Skin epidermis (tissue), 12 donors: ENCODE measurements around the gene CKM.

ENCODE experiments used
- H3K27ac ChIP-seq, 21 experiments: fragments of 200-600 bp; sonication (generic) in 11 of 21; one replicate each; pipeline ENCODE4 v1.5.0; 2020; ENCODE audit warnings: mild to moderate bottlenecking in 3 of 21, inconsistent platforms in 2 of 21, moderate library complexity in 2 of 21
- H3K4me3 ChIP-seq, 7 experiments: fragments of 200-600 bp; sonication (generic) in 2 of 7; one replicate each; pipeline ENCODE4 v1.5.0; 2020; ENCODE audit warnings: inconsistent platforms in 2 of 7, mild to moderate bottlenecking in 2 of 7, moderate library complexity in 1 of 7

The CKM gene

DNA sequence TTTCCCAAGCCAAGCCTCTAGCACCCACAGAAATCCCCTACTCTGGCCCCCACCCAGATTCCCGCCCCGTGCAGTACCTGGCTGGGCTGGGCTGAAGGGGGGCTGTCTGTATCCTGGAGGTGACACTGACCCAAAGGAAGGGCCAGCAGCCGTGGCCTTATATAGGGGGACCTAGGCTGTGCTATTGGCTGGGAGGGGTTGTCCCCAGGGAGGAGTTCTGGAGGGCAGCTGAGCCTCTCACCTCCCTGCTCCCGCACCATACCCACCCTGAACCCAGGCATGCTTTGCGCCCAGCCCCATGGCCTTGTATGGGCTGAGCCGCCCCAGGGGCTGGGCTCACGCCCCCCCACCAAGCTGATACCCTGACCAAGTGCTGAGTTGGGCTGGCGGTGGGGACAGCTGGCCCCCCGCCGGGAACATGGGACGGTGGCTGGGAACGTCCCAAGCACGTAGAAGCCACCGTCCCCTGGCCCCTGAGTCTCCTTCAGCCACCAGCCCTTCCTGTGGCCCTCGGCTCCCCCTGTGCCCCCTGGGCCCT is at the start of gene CKM:
TSS of gene CKM (minus strand) at position 132 of the 538 bp plus-strand sequence. CDS start 3,162 bp downstream, outside the sequence.
- Histone ChIP-seq H3K27ac (no peak within 1 kb of the TSS), H3K4me3 (no peak within 1 kb of the TSS)

DNA sequence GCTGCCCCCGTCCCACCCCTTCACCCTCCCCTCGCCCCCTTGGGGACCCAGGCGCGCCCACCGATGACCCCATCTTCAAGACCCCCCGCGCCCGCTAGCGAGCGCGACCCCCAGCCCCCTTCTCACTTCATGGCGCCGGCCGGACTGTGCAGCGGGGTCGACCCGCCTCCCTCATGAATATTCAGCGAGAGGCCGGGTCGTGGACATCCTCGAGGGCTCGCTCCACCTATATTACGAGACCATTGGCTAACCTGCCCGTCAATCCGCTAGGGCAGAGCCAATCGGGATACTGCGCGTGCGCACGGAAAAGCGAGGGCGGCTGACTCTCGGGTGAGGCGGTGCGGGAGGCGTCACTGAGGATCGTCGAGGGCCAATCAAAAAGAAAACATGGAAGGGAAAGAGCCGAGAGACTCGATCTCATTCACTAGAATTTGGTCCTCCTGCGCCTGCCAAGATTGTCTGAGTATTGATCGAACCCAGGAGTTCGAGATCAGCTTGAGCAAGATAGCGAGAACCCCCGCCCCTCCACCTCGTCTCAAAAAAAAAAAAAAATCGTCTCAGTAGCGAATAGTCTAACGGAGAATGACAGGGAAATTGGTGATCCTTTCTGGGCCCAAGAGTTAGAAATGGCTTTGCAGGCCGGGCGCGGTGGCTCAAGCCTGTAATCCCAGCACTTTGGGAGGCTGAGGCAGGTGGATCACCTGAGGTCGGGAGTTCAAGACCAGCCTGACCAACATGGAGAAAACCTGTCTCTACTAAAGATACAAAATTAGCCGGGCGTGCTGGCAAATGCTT is 47.9 kb upstream of the CKM start, which contains the start of gene ERCC2:
TSS of gene ERCC2 (minus strand) at position 164 of the 795 bp plus-strand sequence. CDS start at position 131, 33 bp downstream.
- Histone ChIP-seq H3K27ac (peak within 1 kb of the TSS in 20 of 21 experiments; percentile 14 to 89 (median 76)), H3K4me3 (peak within 1 kb of the TSS; percentile 62 to 93 (median 78))

DNA sequence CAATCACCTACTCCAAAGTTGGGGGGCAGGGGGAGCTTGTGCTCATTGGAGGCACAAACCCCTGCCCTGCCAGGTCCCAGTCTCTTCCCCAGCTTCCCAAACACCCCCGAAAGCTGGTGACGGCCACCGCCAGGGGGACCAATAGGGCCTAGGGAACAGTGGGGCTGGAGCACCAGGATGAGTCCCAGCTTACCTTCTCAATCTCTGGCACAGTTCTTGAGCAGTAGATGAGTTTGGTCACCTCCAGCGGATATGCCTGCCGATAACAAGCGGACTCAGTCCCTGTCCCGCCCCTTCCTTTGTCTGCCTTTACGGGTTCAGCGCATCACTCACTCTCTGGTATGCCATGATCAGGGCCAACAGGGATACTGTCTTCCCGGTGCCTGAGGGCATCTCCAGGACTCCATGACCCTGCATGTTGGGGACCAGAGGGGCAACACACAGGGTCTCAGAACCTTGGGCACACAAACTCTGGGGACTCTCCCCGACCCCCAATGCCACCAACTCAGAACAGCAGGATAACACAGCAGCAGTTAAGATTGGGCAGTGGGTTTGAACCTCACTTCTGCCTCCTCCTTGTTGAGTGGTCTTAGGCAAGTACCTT is 46.2 kb upstream of the CKM start:
- H3K27ac ChIP-seq = no peak overlapping the region
- H3K4me3 ChIP-seq = no peak overlapping the region

DNA sequence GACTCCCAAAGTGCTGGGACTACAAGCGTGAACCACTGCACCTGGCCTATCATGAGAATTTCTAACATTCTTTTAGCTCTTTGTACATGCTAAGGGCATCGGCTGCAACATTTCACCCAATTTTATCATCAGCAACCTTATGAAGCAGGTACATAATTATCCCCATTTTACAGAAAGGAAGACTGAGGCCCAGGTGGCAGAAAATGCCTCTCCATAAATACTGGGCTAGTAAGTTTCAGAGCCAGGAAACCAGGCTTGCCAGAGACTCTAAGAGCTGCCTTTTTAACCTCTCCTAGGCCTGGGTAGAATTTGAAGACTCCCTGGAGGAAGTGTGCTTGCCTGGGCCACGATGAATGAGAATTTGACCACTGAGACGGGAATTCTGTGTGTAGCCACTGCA is 45.5 kb upstream of the CKM start:
- no peak overlapping the region for H3K27ac ChIP-seq
- H3K4me3 ChIP-seq = no peak overlapping the region

DNA sequence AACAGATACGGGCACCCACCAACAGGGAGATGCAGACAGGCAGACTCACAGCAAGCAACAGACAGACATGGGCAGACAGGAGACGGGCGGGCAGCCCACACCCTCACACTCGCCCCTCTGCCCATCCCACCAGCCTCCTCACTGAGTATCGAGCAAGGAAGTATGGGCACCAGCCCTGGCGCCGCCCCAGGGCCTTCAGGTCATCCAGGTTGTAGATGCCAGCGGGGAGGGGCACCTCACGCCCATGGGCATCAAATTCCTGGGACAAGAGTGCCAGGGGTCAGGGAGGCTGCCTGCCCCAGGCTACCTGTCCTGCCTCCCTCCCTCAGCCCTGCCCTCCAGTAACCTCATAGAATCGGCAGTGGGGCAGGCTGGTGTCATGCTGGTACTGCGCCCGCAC is 42.0 kb upstream of the CKM start:
- H3K4me3 ChIP-seq = no peak overlapping the region
- no peak overlapping the region for H3K27ac ChIP-seq

DNA sequence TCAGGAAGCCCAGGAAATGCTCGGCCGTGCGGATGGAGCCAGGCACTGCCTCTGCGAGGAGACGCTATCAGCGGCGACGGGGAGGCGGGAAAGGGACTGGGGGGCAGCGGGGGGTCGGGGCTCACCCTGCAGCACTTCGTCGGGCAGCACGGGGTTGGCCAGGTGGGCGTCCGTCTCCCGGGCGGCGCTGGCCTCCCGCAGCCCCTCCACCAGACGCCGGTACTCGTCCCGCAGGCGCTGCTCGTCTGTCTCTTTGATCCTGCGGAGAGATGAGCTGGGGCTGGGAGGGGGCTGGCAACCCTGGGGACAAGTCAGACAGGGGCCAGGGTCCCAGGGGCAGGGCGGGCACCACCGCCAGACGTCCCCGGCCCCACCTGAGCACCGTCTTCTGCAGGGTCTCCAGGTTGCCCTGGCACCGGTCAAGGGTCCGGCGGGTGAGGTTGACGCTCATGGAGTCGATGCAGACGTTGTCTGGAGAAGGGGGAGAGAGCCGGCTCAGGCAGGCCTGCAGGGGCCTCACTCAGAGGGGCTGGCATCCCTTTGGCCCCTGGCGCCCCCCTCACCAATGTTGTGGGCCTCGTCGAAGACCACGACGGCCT is 41.3 kb upstream of the CKM start:
- Histone ChIP-seq H3K27ac (no peak overlapping the region), H3K4me3 (no peak overlapping the region)

DNA sequence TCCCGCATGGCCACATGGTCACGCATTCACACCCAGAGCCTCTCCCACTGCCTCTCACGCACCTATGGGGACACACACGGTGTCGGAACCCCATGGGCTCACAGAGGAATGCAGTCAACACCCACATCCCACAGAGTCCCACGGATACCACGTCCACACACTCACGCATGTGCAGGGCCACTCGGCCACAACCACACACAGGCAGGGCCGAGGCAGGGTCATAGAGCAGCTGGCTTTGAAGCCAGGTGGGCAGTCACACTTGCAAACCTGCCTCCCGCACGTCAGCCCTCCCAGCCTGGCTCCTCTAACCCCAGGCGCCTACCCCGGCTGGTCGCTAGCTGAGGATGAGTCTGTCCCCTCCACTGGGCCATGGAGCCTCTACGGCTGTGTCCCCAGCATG is 39.6 kb upstream of the CKM start:
- Histone ChIP-seq H3K4me3 (no peak overlapping the region), H3K27ac (no peak overlapping the region)

DNA sequence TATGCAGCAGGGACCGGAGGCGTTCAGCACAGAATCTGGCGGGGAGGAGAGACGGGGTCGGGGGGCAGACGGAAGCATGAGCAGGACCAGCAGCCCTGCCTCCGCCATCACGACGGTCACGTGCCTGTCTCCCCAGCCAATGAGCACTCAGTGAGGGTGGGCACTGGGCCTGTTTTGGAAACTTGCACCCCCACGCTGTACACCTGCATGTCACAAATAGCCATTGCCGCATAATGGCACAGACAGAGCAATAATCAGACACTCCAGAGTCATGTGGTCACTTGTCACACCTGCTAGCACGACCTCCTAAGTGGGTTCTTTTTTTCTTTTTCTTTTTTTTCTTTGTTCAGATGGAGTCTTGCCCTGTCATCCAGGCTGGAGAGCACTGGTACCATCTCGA is 38.9 kb upstream of the CKM start:
- Histone ChIP-seq H3K4me3 (no peak overlapping the region), H3K27ac (no peak overlapping the region)

DNA sequence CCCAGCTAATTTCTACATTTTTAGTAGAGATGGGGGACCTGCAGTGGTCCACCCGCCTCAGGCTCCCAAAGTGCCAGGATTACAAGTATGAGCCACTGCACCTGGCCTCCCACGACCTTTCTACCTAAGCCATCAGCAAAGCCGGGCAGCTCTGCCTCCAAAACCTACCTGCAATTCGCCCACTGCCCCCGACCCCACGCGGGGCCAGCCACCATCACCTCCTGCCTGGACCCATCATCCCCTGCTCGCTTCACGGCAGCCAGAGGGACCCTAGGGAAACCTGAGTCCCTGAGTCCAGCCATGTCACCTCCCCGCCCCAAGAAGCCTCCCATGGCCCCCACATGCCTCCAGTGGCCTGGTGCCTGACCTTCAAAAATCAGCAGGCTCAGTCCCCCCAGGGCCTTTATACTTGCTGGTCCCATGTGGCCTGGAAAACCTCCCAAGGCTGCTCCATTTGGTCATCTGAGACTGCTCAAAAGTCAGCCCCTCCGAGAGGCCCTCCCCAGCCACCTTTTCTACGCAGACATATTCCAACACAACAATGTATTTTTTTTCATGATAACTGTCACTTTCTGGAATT is 35.6 kb upstream of the CKM start:
- no peak overlapping the region for H3K27ac ChIP-seq
- H3K4me3 ChIP-seq = no peak overlapping the region

DNA sequence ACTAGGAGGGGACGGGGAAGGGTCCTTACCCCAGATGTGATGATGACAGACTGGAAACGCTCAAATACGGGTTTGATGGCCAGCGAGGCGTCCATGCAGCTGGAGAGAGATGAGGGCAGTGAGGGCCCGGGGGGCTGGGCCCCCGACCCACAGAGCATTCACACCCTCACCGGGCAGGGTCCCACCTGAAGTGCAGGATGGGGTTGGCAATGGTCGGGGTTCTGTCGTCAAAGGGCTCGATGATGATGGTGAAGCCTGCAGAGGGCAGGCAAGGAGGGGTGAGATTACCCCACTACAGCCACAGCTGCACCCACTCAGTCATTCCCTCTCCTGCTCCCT is 34.7 kb upstream of the CKM start:
- Histone ChIP-seq H3K27ac (no peak overlapping the region), H3K4me3 (no peak overlapping the region)

DNA sequence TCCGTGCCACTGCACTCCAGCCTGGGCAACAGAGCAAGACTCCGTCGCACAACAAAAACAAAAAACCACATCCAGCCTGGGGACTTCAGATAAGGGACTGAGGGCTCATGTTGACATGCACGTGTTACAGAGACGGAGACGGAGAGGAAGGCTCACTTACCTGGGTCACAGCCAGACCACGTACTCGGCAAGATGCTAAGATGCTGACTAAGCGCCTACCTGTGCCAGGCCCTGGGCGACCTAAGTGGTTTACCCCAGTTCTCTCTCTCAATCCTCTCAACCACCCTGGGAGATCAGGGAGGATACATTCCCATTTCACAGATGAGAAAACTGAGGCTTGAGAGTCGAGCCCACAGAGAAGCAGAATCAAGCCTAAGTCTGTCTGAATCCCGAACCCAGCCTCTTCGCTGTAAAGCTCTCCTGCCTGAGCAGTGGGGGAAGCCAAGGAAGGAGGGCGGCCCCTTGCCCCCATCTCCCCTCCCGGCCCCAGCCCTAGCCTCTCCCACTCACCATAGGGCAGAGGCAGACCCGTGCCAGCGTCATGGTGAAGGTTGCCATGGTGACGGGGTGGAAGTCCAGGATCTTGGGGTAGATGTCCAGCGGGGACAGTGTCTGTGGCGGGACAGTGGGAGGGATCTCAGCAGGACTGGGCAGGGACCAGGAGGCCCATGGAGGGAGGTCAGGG is 34.2 kb upstream of the CKM start:
- Histone ChIP-seq H3K27ac (no peak overlapping the region), H3K4me3 (no peak overlapping the region)

DNA sequence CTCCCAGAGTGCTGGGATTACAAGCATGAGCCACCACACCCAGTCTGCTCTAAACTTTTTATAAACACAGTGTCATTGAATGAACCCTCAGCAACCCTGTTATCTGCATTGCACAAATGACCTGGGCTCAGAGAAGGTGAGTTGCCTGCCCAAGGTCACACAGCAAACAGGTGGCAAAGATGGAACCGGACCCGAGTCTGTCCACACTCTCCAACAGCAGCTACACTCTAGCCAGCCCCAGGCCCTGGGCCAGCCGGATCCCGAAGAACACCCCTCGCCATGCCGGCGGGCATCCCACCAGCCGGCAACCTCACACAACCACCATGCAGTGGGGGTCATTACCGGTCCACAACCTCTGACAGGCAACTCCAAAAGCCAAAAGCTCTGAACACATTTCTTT is 33.2 kb upstream of the CKM start:
- Histone ChIP-seq H3K27ac (no peak overlapping the region), H3K4me3 (no peak overlapping the region)

DNA sequence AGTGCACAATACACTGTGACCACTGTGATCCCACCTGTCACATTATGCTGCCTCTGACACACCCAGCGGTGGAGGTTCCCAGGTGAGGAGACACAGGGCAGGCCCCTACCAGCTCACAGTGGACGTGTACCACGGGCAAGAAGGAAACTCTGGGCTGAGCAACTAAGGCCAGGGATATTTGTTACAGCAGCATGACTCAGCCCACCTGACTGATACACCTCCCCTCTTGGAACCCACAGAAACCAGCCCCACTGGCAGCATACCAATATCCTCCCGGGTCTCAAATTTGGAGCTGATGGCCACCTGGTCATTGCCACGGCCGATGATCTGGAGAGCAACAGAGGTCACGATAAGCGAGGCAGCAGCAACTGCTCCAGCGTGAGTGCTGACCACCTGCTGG is 32.7 kb upstream of the CKM start:
- Histone ChIP-seq H3K27ac (no peak overlapping the region), H3K4me3 (no peak overlapping the region)

DNA sequence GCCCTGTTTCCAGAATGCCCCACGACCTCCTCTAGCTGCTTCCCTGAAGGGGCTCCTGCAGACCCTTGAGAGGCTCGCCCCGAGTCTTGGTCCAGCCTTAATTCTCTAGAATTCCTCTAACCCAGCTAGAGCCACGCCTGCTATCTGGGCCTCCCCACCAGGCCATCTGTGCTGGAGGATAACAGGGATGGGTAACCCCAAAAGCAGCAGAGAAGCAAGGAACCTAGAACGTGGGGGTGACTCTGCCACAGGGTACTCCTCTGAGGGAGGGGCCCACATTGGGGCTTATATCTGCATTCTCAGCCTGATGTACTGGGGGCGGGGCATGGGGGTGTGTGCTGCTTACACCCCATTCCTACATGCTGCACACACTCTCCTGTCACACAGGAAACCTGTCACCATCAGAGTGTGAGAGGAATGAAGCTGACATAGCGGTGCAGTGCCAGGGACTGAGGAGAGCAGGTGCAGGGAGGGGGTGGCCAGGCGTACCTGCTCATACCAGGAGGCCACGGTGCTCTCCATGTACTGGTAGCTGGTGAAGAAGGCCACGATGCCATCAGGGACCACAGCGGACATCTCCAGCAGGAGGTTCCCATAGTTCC is 31.7 kb upstream of the CKM start:
- H3K4me3 ChIP-seq = no peak overlapping the region
- H3K27ac ChIP-seq = no peak overlapping the region

DNA sequence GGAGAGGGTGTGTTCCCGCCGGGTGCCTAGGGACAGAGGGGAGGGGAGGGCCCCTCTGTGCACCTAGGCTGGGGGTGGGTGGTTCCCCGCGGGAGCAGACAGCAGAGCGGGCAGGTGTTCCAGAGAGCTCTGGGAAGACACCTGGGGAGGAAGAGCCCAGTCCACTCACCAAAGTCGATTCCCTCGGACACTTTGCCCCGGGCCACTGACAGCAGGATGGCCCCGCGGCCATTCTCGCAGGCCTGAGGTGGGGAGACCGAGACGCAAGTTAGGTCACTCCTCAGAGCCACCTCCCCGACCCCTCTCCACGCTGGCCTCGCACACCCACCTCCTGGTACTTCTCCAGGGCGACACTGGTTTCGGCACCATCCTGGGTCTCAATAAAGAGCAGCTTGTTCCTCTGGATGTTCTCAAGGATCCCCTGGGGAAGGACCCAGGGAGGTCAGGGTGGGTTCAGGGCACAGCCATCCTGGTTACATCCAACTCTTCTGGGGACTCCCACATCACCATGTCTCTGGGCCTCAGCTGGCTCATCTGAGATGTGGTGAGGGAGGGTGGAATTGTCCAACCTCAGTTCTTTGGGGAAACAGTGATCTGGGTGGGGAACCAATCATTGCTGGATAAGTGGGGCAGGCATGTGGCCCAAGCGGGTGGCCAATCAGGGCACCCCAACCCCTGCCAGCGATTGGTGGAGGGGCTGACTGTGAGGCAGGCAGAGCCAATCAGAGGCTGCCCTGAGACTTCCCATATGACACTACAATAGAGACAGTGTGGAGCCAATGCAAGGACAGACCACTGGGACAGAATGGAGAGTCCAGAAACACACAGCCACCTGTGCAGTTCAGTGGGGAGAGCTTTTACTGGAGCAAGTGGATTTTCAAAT is 30.5 kb upstream of the CKM start:
- no peak overlapping the region for H3K27ac ChIP-seq
- no peak overlapping the region for H3K4me3 ChIP-seq

DNA sequence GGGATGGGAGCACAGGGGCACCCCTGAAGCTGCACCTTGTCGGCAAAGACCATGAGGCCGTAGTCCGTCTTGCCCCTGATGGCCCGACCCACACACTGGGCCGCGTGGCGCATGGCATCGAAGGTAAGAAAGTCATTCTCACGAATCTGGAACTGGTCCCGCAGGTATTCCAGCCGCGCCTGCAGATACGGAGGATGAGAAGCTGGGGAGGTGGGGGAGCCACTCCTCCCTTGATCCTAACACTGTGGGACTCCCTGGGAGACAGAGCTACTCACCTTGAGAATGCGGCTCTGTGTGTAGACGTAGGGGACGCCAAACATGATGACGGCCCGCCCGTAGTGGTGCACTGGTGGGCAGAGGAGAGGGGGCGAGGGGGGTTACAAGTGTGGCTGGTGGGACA is 29.8 kb upstream of the CKM start:
- H3K27ac ChIP-seq = no peak overlapping the region
- no peak overlapping the region for H3K4me3 ChIP-seq

DNA sequence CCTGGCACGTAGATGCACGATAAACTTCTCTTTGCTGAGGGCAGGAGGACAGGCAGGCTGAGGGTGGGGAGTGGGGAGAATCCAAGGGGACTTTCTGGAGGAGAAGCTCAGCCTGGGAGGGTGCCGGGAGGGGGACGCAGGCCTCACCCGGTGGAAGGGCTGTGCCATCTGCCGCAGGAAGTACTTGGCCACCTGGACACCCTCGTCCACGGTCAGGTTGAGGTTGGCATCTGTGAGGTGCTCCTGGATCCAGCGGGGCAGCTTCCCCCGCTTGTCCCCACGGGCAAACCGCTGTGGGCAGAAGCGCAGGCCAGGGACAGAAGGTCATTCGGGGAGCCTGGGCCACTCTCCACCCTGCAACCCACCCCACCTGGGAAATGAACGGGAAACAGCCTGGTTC is 29.4 kb upstream of the CKM start:
- Histone ChIP-seq H3K27ac (no peak overlapping the region), H3K4me3 (no peak overlapping the region)

DNA sequence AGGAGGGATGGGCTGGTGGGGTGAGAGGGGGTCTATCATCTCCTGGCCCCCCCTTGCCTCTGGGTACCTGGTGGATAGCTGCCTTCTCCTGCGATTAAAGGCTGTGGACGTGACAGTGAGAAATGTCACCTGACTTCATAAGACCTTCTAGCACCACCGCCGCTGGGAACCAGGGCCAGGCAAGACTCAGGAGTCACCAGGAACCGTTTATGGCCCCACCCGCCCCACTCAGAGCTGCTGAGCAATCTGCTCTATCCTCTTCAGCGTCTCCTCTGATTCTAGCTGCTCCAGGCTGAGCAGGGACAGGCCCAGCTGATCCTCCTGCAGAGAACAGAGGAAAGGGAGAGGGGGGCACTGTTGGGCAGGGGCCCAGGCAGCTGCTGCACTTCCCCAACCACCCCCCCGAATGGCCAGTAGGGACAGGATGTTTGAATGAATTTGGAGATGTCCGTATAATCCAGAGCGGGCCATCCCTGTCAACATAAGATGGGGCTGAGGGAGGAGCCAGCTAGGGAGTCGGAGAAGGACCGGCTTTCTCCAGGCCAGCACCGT is 28.8 kb upstream of the CKM start:
- no peak overlapping the region for H3K27ac ChIP-seq

More for the DNA sequence above, 28.8 kb upstream of the CKM start:
- no peak overlapping the region for H3K4me3 ChIP-seq
